ENCODE measurements around the gene ZNF516.

ZNF516 gene

GRCh38 chr18:76456018-76456750 lies 38.9 kb downstream of the ZNF516 start:
- no peak for DNase-seq

GRCh38 chr18:76455003-76455676 lies 39.9 kb downstream of the ZNF516 start:
- no peak for DNase-seq

GRCh38 chr18:76454418-76454817 lies 40.6 kb downstream of the ZNF516 start:
- no peak for DNase-seq

- no peak for DNase-seq
Observed at GRCh38 chr18:76453932-76454331, 41.1 kb downstream of the ZNF516 start.

- DNase-seq, result no peak
Observed at GRCh38 chr18:76453057-76453561, 41.9 kb downstream of the ZNF516 start.

GRCh38 chr18:76452357-76452756 lies 42.7 kb downstream of the ZNF516 start:
- DNase-seq, result no peak

GRCh38 chr18:76451396-76452331 lies 43.4 kb downstream of the ZNF516 start:
- peak in 2 of 56 donors; percentile 27 to 40 for DNase-seq

GRCh38 chr18:76450452-76451395 lies 44.3 kb downstream of the ZNF516 start:
- DNase-seq, result peak in 12 of 56 donors; percentile 17 to 68 (median 42)

GRCh38 chr18:76449111-76449453 lies 46.0 kb downstream of the ZNF516 start:
- DNase-seq, result no peak

- DNase-seq, result no peak
Observed at GRCh38 chr18:76448256-76449110, 46.6 kb downstream of the ZNF516 start.

- DNase-seq, result no peak
Observed at GRCh38 chr18:76447258-76447890, 47.7 kb downstream of the ZNF516 start.

GRCh38 chr18:76446321-76447257 lies 48.5 kb downstream of the ZNF516 start:
- DNase-seq, result no peak

GRCh38 chr18:76445741-76446232 lies 49.3 kb downstream of the ZNF516 start:
- no peak for DNase-seq

- DNase-seq, result no peak
Observed at GRCh38 chr18:76445275-76445674, 49.8 kb downstream of the ZNF516 start.

- DNase-seq, result no peak
Observed at GRCh38 chr18:76444446-76445105, 50.5 kb downstream of the ZNF516 start.

GRCh38 chr18:76443519-76444445 lies 51.3 kb downstream of the ZNF516 start:
- DNase-seq, result no peak

All from amygdala (tissue), 56 donors.